HG02588 (cell line): Measurements from ENCODE around the gene TRABD2B.
"Not testable (repeated sequence)": the region's sequence is repeated elsewhere in the genome, so short reads cannot be mapped to it uniquely, and the experiment has no call there.

ENCODE experiments used
- ATAC-seq: cut with Tn5 transposase; IDR thresholded peaks from one replicate; pipeline ENCODE4 v1.9.1; 2021; ENCODE audit warnings: mild to moderate bottlenecking, moderate library complexity; ENCODE audit not compliant: unreplicated experiment

Gene TRABD2B

GRCh38 chr1:47970882-47971281, 26.3 kb downstream of the TRABD2B start:
- ATAC-seq = no peak

DNA sequence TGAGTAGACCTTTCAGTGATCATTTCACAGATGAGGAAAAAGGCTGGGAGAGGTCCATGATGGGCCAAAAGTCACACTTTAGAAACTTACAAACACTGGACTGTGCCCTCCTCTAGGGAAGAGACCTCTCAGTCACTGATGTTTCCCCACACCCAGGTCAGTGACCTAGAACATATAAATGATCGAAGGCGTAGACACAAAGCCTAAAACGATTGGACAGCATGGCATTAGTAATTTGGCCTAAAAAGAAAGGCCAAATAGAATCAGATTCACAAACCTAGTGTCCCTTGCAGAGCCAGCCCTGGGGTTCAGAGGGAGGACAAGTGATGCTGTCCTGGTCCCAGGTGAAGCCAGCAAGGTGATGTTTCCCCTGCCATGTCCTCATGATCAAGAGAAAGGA, 27.7 kb downstream of the TRABD2B start:
- ATAC-seq = no peak

GRCh38 chr1:47968556-47968888, 28.7 kb downstream of the TRABD2B start:
- no peak for ATAC-seq

DNA sequence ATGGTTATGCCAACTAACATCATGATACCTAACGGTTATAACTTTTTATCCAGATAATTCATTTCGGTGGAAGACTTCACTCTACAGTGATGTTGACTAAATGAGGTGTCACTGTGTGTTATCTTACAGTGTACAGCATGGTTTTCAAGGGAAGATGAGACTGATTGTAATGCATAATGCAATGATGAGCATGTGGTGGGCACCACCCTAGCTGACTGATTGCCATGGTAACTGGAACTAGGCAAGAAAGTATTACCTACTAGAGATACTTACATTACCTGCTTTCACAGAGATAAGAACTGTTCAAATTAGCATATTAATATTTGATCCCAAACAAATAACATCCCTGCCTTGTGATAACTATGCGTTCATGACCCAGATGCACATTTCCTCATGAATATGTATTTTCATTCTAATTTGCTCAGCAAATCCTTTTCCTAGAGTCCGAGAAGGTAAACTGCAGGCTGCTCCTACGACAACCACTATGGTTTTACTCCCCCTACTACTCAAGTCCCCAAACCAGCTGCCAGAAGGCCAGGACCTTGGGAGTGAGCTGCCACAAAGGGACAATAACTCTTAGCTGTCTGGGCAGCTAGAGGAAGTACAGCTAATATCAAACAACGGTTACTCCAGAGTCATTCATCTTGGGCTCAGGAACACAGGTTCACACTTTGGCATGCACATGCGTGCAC, 29.2 kb downstream of the TRABD2B start:
- no peak for ATAC-seq

DNA sequence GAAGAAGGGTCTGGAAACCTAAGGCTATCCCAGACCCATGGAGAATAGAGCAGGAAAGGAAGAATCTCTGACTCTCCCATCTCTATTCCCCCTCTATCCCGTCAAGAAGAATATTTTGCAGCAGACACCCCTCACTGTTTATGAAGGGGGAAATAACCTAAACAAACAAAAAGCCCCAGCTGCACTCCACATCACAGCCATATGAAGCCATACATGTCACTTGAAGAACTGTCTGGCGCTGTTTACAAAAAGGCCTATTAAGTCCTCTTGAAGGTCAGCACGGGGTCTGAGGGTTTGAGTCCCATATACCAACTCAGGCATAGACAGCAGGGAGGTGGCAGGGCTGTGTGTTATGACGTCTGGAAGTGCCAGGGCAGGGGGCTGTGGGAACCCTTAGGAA, 31.4 kb downstream of the TRABD2B start:
- no peak for ATAC-seq

- ATAC-seq = no peak
Measured at GRCh38 chr1:47964636-47965035, 32.5 kb downstream of the TRABD2B start.

GRCh38 chr1:47963568-47964358, 33.4 kb downstream of the TRABD2B start:
- no peak for ATAC-seq

DNA sequence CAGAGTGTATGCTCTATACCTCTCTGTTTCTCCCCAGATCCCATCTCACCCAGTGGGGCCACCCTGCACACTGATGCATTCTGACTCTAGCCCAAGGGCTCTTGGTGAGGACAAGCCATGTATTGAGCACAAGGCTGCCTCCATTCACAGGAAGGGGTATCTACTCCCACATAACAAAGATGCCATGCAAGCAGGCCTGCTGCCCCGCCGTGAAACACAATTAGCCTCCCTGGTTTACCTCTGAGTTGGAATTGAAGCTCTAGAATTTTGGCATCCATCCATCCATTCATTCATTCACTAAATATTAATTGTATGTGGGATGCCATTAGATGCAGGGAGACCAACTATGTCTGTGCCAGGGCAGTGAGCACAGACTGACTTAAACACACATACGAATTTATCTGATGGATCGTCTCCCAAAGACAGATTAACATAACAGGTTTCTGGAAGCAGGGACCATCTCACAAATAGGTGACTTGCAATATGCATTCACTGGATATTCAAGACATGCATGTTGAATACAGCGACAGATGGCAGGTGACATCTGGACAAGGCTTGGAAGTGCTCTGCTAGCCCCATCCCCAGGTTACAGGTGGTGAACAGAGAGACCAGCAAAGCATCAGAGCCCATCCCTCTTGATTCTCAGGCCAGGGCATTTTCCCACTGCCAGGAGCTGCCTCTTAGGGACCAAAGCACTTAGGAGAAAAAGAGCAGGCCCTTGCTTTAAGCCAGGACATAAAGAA, 34.3 kb downstream of the TRABD2B start:
- ATAC-seq = no peak

DNA sequence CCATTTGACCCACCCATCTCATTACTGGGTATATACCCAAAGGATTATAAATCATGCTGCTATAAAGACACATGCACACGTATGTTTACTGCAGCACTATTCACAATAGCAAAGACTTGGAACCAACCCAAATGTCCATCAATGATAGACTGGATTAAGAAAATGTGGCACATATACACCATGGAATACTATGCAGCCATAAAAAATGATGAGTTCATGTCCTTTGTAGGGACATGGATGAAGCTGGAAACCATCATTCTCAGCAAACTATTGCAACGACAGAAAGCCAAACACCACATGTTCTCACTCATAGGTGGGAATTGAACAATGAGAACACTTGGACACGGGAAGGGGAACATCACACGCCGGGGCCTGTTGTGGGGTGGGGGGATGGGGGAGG, 35.4 kb downstream of the TRABD2B start:
- ATAC-seq = not testable (repeated sequence)

GRCh38 chr1:47956491-47956890, 40.7 kb downstream of the TRABD2B start:
- ATAC-seq = not testable (repeated sequence)

- ATAC-seq = no peak
Measured at GRCh38 chr1:47953661-47954060, 43.5 kb downstream of the TRABD2B start.

DNA sequence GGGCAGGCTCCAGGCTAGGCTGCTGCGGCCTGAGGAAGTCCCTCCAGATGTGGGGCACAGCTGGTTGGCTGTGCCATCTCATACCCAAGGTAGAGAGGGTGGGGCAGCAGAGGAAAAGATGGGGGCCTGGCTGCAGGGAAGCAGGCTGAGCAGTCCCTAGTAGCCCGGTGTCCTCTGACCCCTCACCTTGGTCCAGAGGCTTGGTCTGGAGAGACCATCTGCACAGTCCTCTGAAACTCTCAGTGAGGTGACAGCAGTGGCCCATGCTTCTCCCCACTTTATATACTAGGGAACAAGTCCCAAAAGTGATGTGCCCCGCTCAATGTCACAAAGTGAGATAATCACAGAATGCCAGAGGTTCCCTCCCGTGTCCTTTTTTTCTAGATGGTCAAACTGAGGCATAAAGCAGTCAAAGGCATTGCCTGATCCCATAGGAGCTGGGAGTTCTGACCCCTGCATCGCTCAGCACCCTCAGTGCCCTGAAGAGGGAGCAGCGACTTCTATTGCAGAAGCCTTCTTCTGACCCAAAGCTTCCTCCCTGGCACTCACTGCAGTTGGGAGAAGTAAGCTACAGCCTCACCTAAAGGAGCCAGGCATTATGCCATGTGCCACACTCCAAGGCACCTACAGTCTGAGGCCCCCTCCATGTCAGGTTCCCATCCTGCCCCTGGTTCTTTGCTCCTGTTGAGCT, 45.5 kb downstream of the TRABD2B start:
- ATAC-seq = no peak

DNA sequence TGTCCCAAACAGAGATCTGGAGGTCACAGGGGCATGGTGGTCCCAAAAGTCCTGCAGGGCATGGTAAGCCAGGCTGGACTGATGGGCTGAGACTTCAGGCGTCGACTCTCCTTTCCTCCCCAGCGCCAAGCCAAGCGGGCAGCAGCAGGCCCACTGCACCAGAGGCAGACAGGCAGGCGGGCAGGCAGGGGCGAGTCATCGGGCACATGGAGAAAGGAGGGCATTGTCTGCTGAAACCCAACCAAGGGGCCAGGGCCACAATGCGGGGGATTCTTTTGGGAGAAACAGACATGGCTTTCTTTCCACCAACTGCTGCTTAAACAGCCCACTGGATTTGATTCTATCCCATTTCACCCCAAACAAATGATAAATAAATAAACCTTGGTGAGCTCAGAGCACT, 46.2 kb downstream of the TRABD2B start:
- no peak for ATAC-seq

GRCh38 chr1:47950471-47950870, 46.7 kb downstream of the TRABD2B start:
- ATAC-seq = no peak

DNA sequence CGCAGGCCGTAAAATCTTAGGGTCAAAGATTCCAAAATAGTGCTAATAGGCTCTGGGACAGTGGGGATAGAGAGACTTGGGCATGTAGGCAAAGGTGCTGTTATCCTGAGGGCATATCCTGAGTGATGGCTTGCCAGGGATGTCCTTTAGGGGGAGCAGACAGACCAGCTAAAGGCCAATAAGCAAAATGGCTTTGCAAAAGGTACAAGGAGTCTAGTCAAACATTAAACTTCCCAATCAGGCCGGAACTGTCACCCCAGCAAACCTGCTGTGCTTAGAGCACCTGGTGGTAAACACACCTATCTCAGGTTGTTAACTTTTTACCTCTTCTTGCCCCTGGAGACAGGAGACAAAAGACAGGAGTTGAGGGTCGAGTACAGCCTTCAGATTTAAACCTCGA, 49.1 kb downstream of the TRABD2B start:
- no peak for ATAC-seq

- ATAC-seq = no peak
Measured at GRCh38 chr1:47947531-47947930, 49.7 kb downstream of the TRABD2B start.

- no peak for ATAC-seq
Measured at GRCh38 chr1:47944561-47944960, 52.6 kb downstream of the TRABD2B start.

- no peak for ATAC-seq
Measured at GRCh38 chr1:47942240-47942629, 55.0 kb downstream of the TRABD2B start.

DNA sequence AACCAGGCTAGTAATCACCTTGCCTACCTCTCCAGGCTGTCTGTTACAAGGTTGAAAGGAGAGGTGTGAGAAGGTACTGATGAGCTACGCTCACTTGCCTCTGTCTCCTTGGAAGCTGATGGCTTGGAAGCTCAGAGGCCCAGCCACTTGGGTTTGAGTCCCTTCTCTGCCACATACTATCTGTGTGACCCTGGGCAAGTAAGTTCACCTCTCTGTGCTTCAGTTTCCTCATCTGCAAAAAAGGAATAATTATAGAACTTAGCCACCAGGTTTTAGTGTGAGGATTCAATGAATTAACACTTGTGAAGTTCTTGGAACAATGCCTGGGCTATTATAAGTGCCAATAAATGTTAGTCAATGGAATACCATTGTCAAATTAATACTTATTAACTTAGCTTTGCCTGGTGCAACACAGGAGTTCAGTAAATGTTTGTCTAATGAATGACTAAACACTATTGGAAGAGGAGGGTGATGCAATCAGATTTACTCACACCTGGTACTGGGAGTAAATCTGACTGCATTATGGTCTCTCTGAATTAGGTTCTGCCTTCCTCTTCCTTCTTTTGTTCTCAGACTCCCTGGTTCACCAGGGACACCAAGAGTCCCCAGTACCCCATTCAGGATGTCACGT, 55.5 kb downstream of the TRABD2B start:
- no peak for ATAC-seq

DNA sequence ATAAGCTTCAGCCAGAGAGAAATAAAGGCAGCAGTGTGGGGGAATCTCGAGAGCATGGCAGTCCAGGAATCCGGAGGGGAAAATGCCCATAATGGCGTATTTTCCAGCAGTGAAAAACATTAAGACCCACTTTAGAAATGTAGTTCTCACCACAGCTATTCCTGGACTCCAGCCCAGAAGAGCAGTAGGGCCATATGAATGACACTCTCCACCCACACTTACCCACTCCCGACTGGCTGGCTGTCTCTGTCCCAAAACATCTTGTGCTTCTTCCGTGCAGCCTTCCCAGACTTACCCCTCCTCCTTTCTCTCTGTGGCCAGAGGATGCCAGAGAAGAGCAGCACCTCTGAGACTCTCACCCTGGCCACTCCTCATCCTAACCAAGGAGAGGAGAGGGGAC, 56.4 kb downstream of the TRABD2B start:
- ATAC-seq = no peak

GRCh38 chr1:47940326-47940725, 56.9 kb downstream of the TRABD2B start:
- no peak for ATAC-seq
